DND-41 (cell line): ENCODE results near the gene SLC4A1AP.
"Not testable (repeated sequence)": the region's sequence is repeated elsewhere in the genome, so short reads cannot be mapped to it uniquely, and the experiment has no call there.

Experiments used
- CTCF ChIP-seq: IDR thresholded peaks from 2 replicates; pipeline ENCODE4 v1.5.1; 2012; ENCODE audit warnings: borderline replicate concordance, low read length, moderate library complexity, mild to moderate bottlenecking; ENCODE audit not compliant: poor library complexity, severe bottlenecking; ENCODE audit errors: extremely low read depth
- EZH2 ChIP-seq: IDR thresholded peaks from 3 replicates; pipeline ENCODE4 v1.6.1; 2012; ENCODE audit warnings: borderline replicate concordance, low read depth, mild to moderate bottlenecking, moderate library complexity, low read length, inconsistent platforms; ENCODE audit not compliant: severe bottlenecking

GRCh38 chr2:27682334-27682771 is 18.7 kb downstream of the SLC4A1AP start:
- TF ChIP-seq EZH2, CTCF: not testable (repeated sequence)
